Osteoblast (primary cell): ENCODE data around the gene SLC30A4. TPM values are rescaled to one million over a fixed set of nuclear protein-coding genes. Genes with fewer than 3 reads are reported as not detected.

ENCODE experiments used
- DNase-seq: peaks from one replicate; pipeline ENCODE4 v3.0.0; 2011; ENCODE audit warnings: low spot score, mixed read lengths; ENCODE audit not compliant: insufficient read length; ENCODE audit errors: missing footprints
- H2AFZ ChIP-seq: 2 replicates; pipeline ENCODE4 v1.6.0; 2011; ENCODE audit warnings: mild to moderate bottlenecking, low read length
- H3K27ac ChIP-seq: 2 replicates; pipeline ENCODE4 v1.5.1; 2011; ENCODE audit warnings: mild to moderate bottlenecking, low read depth, low read length, moderate library complexity
- H3K27me3 ChIP-seq: 2 replicates; pipeline ENCODE4 v1.6.0; 2012; ENCODE audit warnings: mild to moderate bottlenecking, control low read depth, inconsistent platforms, low read length, moderate library complexity; ENCODE audit not compliant: insufficient read depth
- H3K36me3 ChIP-seq: 2 replicates; pipeline ENCODE4 v1.5.1; 2011; ENCODE audit warnings: mild to moderate bottlenecking, low read length, control low read depth, moderate library complexity; ENCODE audit not compliant: insufficient read depth
- H3K4me1 ChIP-seq: 2 replicates; pipeline ENCODE4 v1.5.1; 2011; ENCODE audit warnings: mild to moderate bottlenecking, low read length, control low read depth, moderate library complexity; ENCODE audit not compliant: insufficient read depth
- H3K4me2 ChIP-seq: 2 replicates; pipeline ENCODE4 v1.6.0; 2011; ENCODE audit warnings: mild to moderate bottlenecking, low read length; ENCODE audit not compliant: insufficient read depth
- H3K4me3 ChIP-seq: fragments of 200-600 bp; sonication (generic); 3 replicates; pipeline ENCODE4 v1.5.1; 2012; ENCODE audit warnings: mild to moderate bottlenecking, low read length, inconsistent platforms; ENCODE audit not compliant: insufficient read depth
- H3K79me2 ChIP-seq: 2 replicates; pipeline ENCODE4 v1.6.0; 2012; ENCODE audit warnings: mild to moderate bottlenecking, low read length, control low read depth, inconsistent platforms; ENCODE audit not compliant: insufficient read depth
- H3K9me3 ChIP-seq: 2 replicates; pipeline ENCODE4 v1.5.1; 2011; ENCODE audit warnings: low read depth, low read length, control low read depth
- H4K20me1 ChIP-seq: 2 replicates; pipeline ENCODE4 v1.6.0; 2012; ENCODE audit warnings: mild to moderate bottlenecking, low read length, control low read depth; ENCODE audit not compliant: insufficient read depth
- CTCF ChIP-seq: IDR thresholded peaks from 2 replicates; pipeline ENCODE4 v1.5.1; 2011; ENCODE audit warnings: mild to moderate bottlenecking, low read depth, low read length, moderate library complexity; ENCODE audit errors: extremely low read depth
- total RNA-seq: library from RNA; depleted of rRNA; stranded (reverse); fragments of >200 nt; gene quantifications from 2 replicates; pipeline ENCODE4 v1.2.3, GENCODE V29; 2012

SLC30A4 gene
- total RNA-seq, 1 donor = 19.5 TPM

- Histone ChIP-seq H3K9me3 (no peaks in the 10 kb centered on the region), H2AFZ (no peak overlapping the region), H3K4me3 (no peak overlapping the region), H3K79me2 (no peaks in the 10 kb centered on the region), H4K20me1 (no peaks in the 10 kb centered on the region), H3K27ac (peak overlapping the region; percentile 52), H3K4me2 (no peak overlapping the region), H3K27me3 (no peaks in the 10 kb centered on the region), H3K36me3 (no peaks in the 10 kb centered on the region), H3K4me1 (peaks cover 12% of the 10 kb centered on the region)
- TF ChIP-seq CTCF = no peak
- peak; percentile 87 for DNase-seq
Measured at GRCh38 chr15:45442507-45443135, 79.9 kb downstream of the SLC30A4 start.

- TF ChIP-seq CTCF = no peak
- H3K27me3 ChIP-seq = no peaks in the 10 kb centered on the region
Measured at GRCh38 chr15:45441686-45442085, 80.9 kb downstream of the SLC30A4 start.

GRCh38 chr15:45441036-45441435 lies 81.5 kb downstream of the SLC30A4 start:
- Histone ChIP-seq H3K9me3 (no peaks in the 10 kb centered on the region), H3K27me3 (no peaks in the 10 kb centered on the region), H4K20me1 (no peaks in the 10 kb centered on the region), H2AFZ (no peak overlapping the region), H3K4me3 (no peak overlapping the region), H3K4me1 (peaks cover 12% of the 10 kb centered on the region), H3K4me2 (no peak overlapping the region), H3K79me2 (no peaks in the 10 kb centered on the region), H3K27ac (no peak overlapping the region), H3K36me3 (no peaks in the 10 kb centered on the region)
- DNase-seq = no peak
- TF ChIP-seq CTCF = no peak

More at GRCh38 chr15:45441686-45442085, 80.9 kb downstream of the SLC30A4 start:
- no peak overlapping the region for H3K4me3 ChIP-seq
- H4K20me1 ChIP-seq = no peaks in the 10 kb centered on the region
- no peaks in the 10 kb centered on the region for H3K9me3 ChIP-seq
- no peak overlapping the region for H3K4me2 ChIP-seq
- H3K36me3 ChIP-seq = no peaks in the 10 kb centered on the region
- DNase-seq = no peak
- no peaks in the 10 kb centered on the region for H3K79me2 ChIP-seq
- H2AFZ ChIP-seq = no peak overlapping the region
- H3K4me1 ChIP-seq = peaks cover 12% of the 10 kb centered on the region
- H3K27ac ChIP-seq = no peak overlapping the region

GRCh38 chr15:45439521-45440260 lies 82.9 kb downstream of the SLC30A4 start:
- Histone ChIP-seq H3K4me2 (no peak overlapping the region), H3K79me2 (no peaks in the 10 kb centered on the region), H3K27ac (no peak overlapping the region), H2AFZ (no peak overlapping the region), H3K27me3 (no peaks in the 10 kb centered on the region), H3K9me3 (no peaks in the 10 kb centered on the region), H4K20me1 (no peaks in the 10 kb centered on the region), H3K36me3 (no peaks in the 10 kb centered on the region), H3K4me1 (peaks cover 6% of the 10 kb centered on the region), H3K4me3 (no peak overlapping the region)
- DNase-seq = no peak
- TF ChIP-seq CTCF = no peak
